ENCODE results near the gene PITX2.
A peak's percentile ranks its signal among the peaks of the same experiment; 100 is the strongest.

Gene PITX2

GRCh38 chr4:110629780-110630687, 7.2 kb upstream of the PITX2 start:
- H3K4me1 ChIP-seq (ENCODE audit: control insufficient read depth, insufficient read depth, low read length), result peaks cover 37% of the 10 kb centered on the region
- 4 to 5% methylated on average over 26 of the region's 26 CpGs for WGBS, 2 experiments
- H3K27me3 ChIP-seq (ENCODE audit: control insufficient read depth, insufficient read depth, low read length, poor library complexity, severe bottlenecking), result peaks cover 100% of the 10 kb centered on the region
- no peaks in the 10 kb centered on the region for H3K9me3 ChIP-seq (ENCODE audit: control insufficient read depth, low read length)
- H3K36me3 ChIP-seq (ENCODE audit: control insufficient read depth, insufficient read depth, low read length), result no peaks in the 10 kb centered on the region
- H3K4me3 ChIP-seq (ENCODE audit: insufficient read depth, low read depth, low read length), result peak overlapping the region; percentile 8
- H3K27ac ChIP-seq (ENCODE audit: insufficient read depth, low read depth, low read length, poor library complexity, severe bottlenecking), result no peak overlapping the region

GRCh38 chr4:110629214-110629754, 6.4 kb upstream of the PITX2 start:
- Histone ChIP-seq H3K4me1 (ENCODE audit: control insufficient read depth, insufficient read depth, low read length) (peaks cover 37% of the 10 kb centered on the region), H3K4me3 (ENCODE audit: insufficient read depth, low read depth, low read length) (peak overlapping the region; percentile 7)

GRCh38 chr4:110628663-110629213, 5.9 kb upstream of the PITX2 start:
- Histone ChIP-seq H3K27me3 (ENCODE audit: control insufficient read depth, insufficient read depth, low read length, poor library complexity, severe bottlenecking) (peaks cover 100% of the 10 kb centered on the region), H3K4me3 (ENCODE audit: insufficient read depth, low read depth, low read length) (peak overlapping the region; percentile 7), H3K36me3 (ENCODE audit: control insufficient read depth, insufficient read depth, low read length) (no peaks in the 10 kb centered on the region), H3K4me1 (ENCODE audit: control insufficient read depth, insufficient read depth, low read length) (peaks cover 35% of the 10 kb centered on the region), H3K27ac (ENCODE audit: insufficient read depth, low read depth, low read length, poor library complexity, severe bottlenecking) (no peak overlapping the region), H3K9me3 (ENCODE audit: control insufficient read depth, low read length) (no peaks in the 10 kb centered on the region)
- WGBS, 2 experiments, result 0 to 1% methylated on average over 21 to 26 of the region's 26 CpGs

More at GRCh38 chr4:110629214-110629754, 6.4 kb upstream of the PITX2 start:
- 1% methylated on average over 36 of the region's 36 CpGs for WGBS, 2 experiments
- no peaks in the 10 kb centered on the region for H3K36me3 ChIP-seq (ENCODE audit: control insufficient read depth, insufficient read depth, low read length)
- no peak overlapping the region for H3K27ac ChIP-seq (ENCODE audit: insufficient read depth, low read depth, low read length, poor library complexity, severe bottlenecking)
- H3K27me3 ChIP-seq (ENCODE audit: control insufficient read depth, insufficient read depth, low read length, poor library complexity, severe bottlenecking), result peaks cover 100% of the 10 kb centered on the region
- H3K9me3 ChIP-seq (ENCODE audit: control insufficient read depth, low read length), result no peaks in the 10 kb centered on the region

GRCh38 chr4:110627977-110628662, 5.2 kb upstream of the PITX2 start:
- H3K36me3 ChIP-seq (ENCODE audit: control insufficient read depth, insufficient read depth, low read length), result no peaks in the 10 kb centered on the region
- H3K9me3 ChIP-seq (ENCODE audit: control insufficient read depth, low read length), result no peaks in the 10 kb centered on the region
- 1 to 2% methylated on average over 10 to 11 of the region's 11 CpGs for WGBS, 2 experiments
- peaks cover 39% of the 10 kb centered on the region for H3K4me1 ChIP-seq (ENCODE audit: control insufficient read depth, insufficient read depth, low read length)
- H3K4me3 ChIP-seq (ENCODE audit: insufficient read depth, low read depth, low read length), result no peak overlapping the region
- no peak overlapping the region for H3K27ac ChIP-seq (ENCODE audit: insufficient read depth, low read depth, low read length, poor library complexity, severe bottlenecking)
- H3K27me3 ChIP-seq (ENCODE audit: control insufficient read depth, insufficient read depth, low read length, poor library complexity, severe bottlenecking), result peaks cover 100% of the 10 kb centered on the region

- 13 to 21% methylated on average over 13 of the region's 13 CpGs for WGBS, 2 experiments
- no peaks in the 10 kb centered on the region for H3K36me3 ChIP-seq (ENCODE audit: control insufficient read depth, insufficient read depth, low read length)
- H3K4me3 ChIP-seq (ENCODE audit: insufficient read depth, low read depth, low read length), result no peak overlapping the region
- peaks cover 46% of the 10 kb centered on the region for H3K4me1 ChIP-seq (ENCODE audit: control insufficient read depth, insufficient read depth, low read length)
- no peak overlapping the region for H3K27ac ChIP-seq (ENCODE audit: insufficient read depth, low read depth, low read length, poor library complexity, severe bottlenecking)
- H3K9me3 ChIP-seq (ENCODE audit: control insufficient read depth, low read length), result no peaks in the 10 kb centered on the region
- H3K27me3 ChIP-seq (ENCODE audit: control insufficient read depth, insufficient read depth, low read length, poor library complexity, severe bottlenecking), result peaks cover 100% of the 10 kb centered on the region
Observed at GRCh38 chr4:110626532-110627153, 3.8 kb upstream of the PITX2 start.

- Histone ChIP-seq H3K36me3 (ENCODE audit: control insufficient read depth, insufficient read depth, low read length) (no peaks in the 10 kb centered on the region), H3K9me3 (ENCODE audit: control insufficient read depth, low read length) (no peaks in the 10 kb centered on the region), H3K4me3 (ENCODE audit: insufficient read depth, low read depth, low read length) (no peak overlapping the region), H3K27me3 (ENCODE audit: control insufficient read depth, insufficient read depth, low read length, poor library complexity, severe bottlenecking) (peaks cover 100% of the 10 kb centered on the region), H3K27ac (ENCODE audit: insufficient read depth, low read depth, low read length, poor library complexity, severe bottlenecking) (no peak overlapping the region), H3K4me1 (ENCODE audit: control insufficient read depth, insufficient read depth, low read length) (peaks cover 53% of the 10 kb centered on the region)
- 25 to 29% methylated on average over 8 to 9 of the region's 9 CpGs for WGBS, 2 experiments
Observed at GRCh38 chr4:110625576-110626257, 2.8 kb upstream of the PITX2 start.

- Histone ChIP-seq H3K4me3 (ENCODE audit: insufficient read depth, low read depth, low read length) (no peak overlapping the region), H3K27me3 (ENCODE audit: control insufficient read depth, insufficient read depth, low read length, poor library complexity, severe bottlenecking) (peaks cover 100% of the 10 kb centered on the region), H3K9me3 (ENCODE audit: control insufficient read depth, low read length) (no peaks in the 10 kb centered on the region), H3K36me3 (ENCODE audit: control insufficient read depth, insufficient read depth, low read length) (no peaks in the 10 kb centered on the region), H3K27ac (ENCODE audit: insufficient read depth, low read depth, low read length, poor library complexity, severe bottlenecking) (no peak overlapping the region), H3K4me1 (ENCODE audit: control insufficient read depth, insufficient read depth, low read length) (peaks cover 60% of the 10 kb centered on the region)
- WGBS, 2 experiments, result 39 to 40% methylated on average over 5 of the region's 6 CpGs
Observed at GRCh38 chr4:110624904-110625494, 2.1 kb upstream of the PITX2 start.

GRCh38 chr4:110624398-110624780, 1.5 kb upstream of the PITX2 start:
- no peaks in the 10 kb centered on the region for H3K9me3 ChIP-seq (ENCODE audit: control insufficient read depth, low read length)
- 15 to 17% methylated on average over 2 to 3 of the region's 3 CpGs for WGBS, 2 experiments
- peaks cover 62% of the 10 kb centered on the region for H3K4me1 ChIP-seq (ENCODE audit: control insufficient read depth, insufficient read depth, low read length)
- H3K27me3 ChIP-seq (ENCODE audit: control insufficient read depth, insufficient read depth, low read length, poor library complexity, severe bottlenecking), result peaks cover 100% of the 10 kb centered on the region
- no peak overlapping the region for H3K4me3 ChIP-seq (ENCODE audit: insufficient read depth, low read depth, low read length)
- no peak overlapping the region for H3K27ac ChIP-seq (ENCODE audit: insufficient read depth, low read depth, low read length, poor library complexity, severe bottlenecking)
- H3K36me3 ChIP-seq (ENCODE audit: control insufficient read depth, insufficient read depth, low read length), result no peaks in the 10 kb centered on the region

GRCh38 chr4:110623718-110624397, 981 bp upstream of the PITX2 start:
- Histone ChIP-seq H3K27me3 (ENCODE audit: control insufficient read depth, insufficient read depth, low read length, poor library complexity, severe bottlenecking) (peaks cover 100% of the 10 kb centered on the region), H3K27ac (ENCODE audit: insufficient read depth, low read depth, low read length, poor library complexity, severe bottlenecking) (no peak overlapping the region), H3K9me3 (ENCODE audit: control insufficient read depth, low read length) (no peaks in the 10 kb centered on the region), H3K36me3 (ENCODE audit: control insufficient read depth, insufficient read depth, low read length) (no peaks in the 10 kb centered on the region), H3K4me1 (ENCODE audit: control insufficient read depth, insufficient read depth, low read length) (peaks cover 63% of the 10 kb centered on the region), H3K4me3 (ENCODE audit: insufficient read depth, low read depth, low read length) (no peak overlapping the region)
- 24 to 27% methylated on average over 10 to 11 of the region's 11 CpGs for WGBS, 2 experiments
